Central memory CD4-positive, alpha-beta T cell (primary cell): ENCODE data around the gene PEF1.

Source experiments
- DNase-seq: peaks from one replicate; pipeline ENCODE4 v3.0.0; 2022

The PEF1 gene

GRCh38 chr1:31581821-31582810 is 62.6 kb downstream of the PEF1 start:
- DNase-seq, result no peak

- no peak for DNase-seq
Measured at GRCh38 chr1:31580891-31581603, 63.6 kb downstream of the PEF1 start.

- DNase-seq, result no peak
Measured at GRCh38 chr1:31580513-31580870, 64.2 kb downstream of the PEF1 start.
